Astrocyte of the spinal cord (primary cell): ENCODE measurements around the gene MED15.

Source experiments
- DNase-seq: peaks from one replicate; pipeline ENCODE4 v3.0.0; 2011; ENCODE audit warnings: low read depth, low spot score
- H3K4me3 ChIP-seq: 2 replicates; pipeline ENCODE4 v1.5.1; 2011; ENCODE audit warnings: low read depth, mild to moderate bottlenecking, low read length, moderate library complexity
- CTCF ChIP-seq: IDR thresholded peaks from 2 replicates; pipeline ENCODE4 v1.5.1; 2012; ENCODE audit warnings: low read depth, mild to moderate bottlenecking, low read length, inconsistent platforms
- in situ Hi-C: cut with HindIII; loops from 2 replicates; pipeline ENCODE4 v1.10.0; 2017; ENCODE audit warnings: low sequenced_read_pairs

The MED15 gene

GRCh38 chr22:20573176-20573832 lies 65.9 kb downstream of the MED15 start:
- DNase-seq: no peak
- in situ Hi-C loops: no loop called here
- H3K4me3 ChIP-seq: no peak overlapping the region
- no peak for TF ChIP-seq CTCF

GRCh38 chr22:20573833-20574615 lies 66.6 kb downstream of the MED15 start:
- in situ Hi-C loops: no loop called here
- no peak for DNase-seq
- TF ChIP-seq CTCF: no peak
- no peak overlapping the region for H3K4me3 ChIP-seq

GRCh38 chr22:20574920-20575353 lies 67.5 kb downstream of the MED15 start:
- in situ Hi-C loops: no loop called here
- H3K4me3 ChIP-seq: no peak overlapping the region
- no peak for TF ChIP-seq CTCF
- DNase-seq: no peak

- no peak for TF ChIP-seq CTCF
- in situ Hi-C loops: no loop called here
- no peak for DNase-seq
- H3K4me3 ChIP-seq: no peak overlapping the region
These were observed 68.5 kb downstream of the MED15 start for GRCh38 chr22:20575724-20576444.

GRCh38 chr22:20576445-20576816 lies 69.0 kb downstream of the MED15 start:
- in situ Hi-C loops: no loop called here
- no peak overlapping the region for H3K4me3 ChIP-seq
- no peak for TF ChIP-seq CTCF
- no peak for DNase-seq

- H3K4me3 ChIP-seq: no peak overlapping the region
- no peak for TF ChIP-seq CTCF
- no peak for DNase-seq
- in situ Hi-C loops: no loop called here
These were observed 69.6 kb downstream of the MED15 start for GRCh38 chr22:20577045-20577444.
